WTC11 (cell line): ENCODE data around the gene TM9SF3. TPM values are rescaled to one million over a fixed set of nuclear protein-coding genes. Genes with fewer than 3 reads are reported as not detected.

Experiments
- ATAC-seq: fragments of 200-7000 bp; cut with Tn5 transposase; 2 replicates; pipeline ENCODE4 v1.10.0; 2021; ENCODE audit warnings: mild to moderate bottlenecking, moderate library complexity
- CTCF ChIA-PET: fragments of 300-600 bp; sonication (Branson Sonifier 250); formaldehyde crosslinking; loops from one replicate; lab custom pipeline; 2021; ENCODE audit warnings: antibody characterized with exemption; lab: Charles Lee
- POLR2A ChIA-PET: fragments of 350-600 bp; sonication (Branson Sonifier 250); formaldehyde crosslinking; loops from one replicate; lab custom pipeline; 2021; ENCODE audit warnings: antibody characterized with exemption; lab: Charles Lee
- DNase-seq: peaks from one replicate; pipeline ENCODE4 v3.0.0; 2021; ENCODE audit warnings: low spot score
- H3K27ac Mint-ChIP-seq: 2 replicates; pipeline ENCODE4 v1.8.0; 2021; ENCODE audit warnings: mixed read lengths
- H3K27me3 Mint-ChIP-seq: 2 replicates; pipeline ENCODE4 v1.8.0; 2021; ENCODE audit warnings: low read depth, mild to moderate bottlenecking, moderate library complexity, mixed read lengths
- H3K36me3 Mint-ChIP-seq: 2 replicates; pipeline ENCODE4 v1.8.0; 2021; ENCODE audit warnings: mixed read lengths
- H3K4me1 Mint-ChIP-seq: 2 replicates; pipeline ENCODE4 v1.8.0; 2022; ENCODE audit warnings: mixed read lengths
- H3K4me3 Mint-ChIP-seq: 2 replicates; pipeline ENCODE4 v1.8.0; 2021; ENCODE audit warnings: mild to moderate bottlenecking, moderate library complexity, mixed read lengths
- H3K9me3 Mint-ChIP-seq: 2 replicates; pipeline ENCODE4 v1.8.0; 2021; ENCODE audit warnings: mixed read lengths
- ATF6 ChIP-seq: sonication (generic); formaldehyde crosslinking; IDR thresholded peaks from 2 replicates; pipeline ENCODE4 v1.8.1; 2023; ENCODE audit warnings: mild to moderate bottlenecking, missing genetic modification reagents
- CBFB ChIP-seq: sonication (generic); formaldehyde crosslinking; IDR thresholded peaks from 2 replicates; pipeline ENCODE4 v1.8.1; 2022; ENCODE audit warnings: mild to moderate bottlenecking, low read depth, missing genetic modification reagents
- FOXJ3 ChIP-seq: sonication (generic); formaldehyde crosslinking; IDR thresholded peaks from 2 replicates; pipeline ENCODE4 v1.9.0; 2021; ENCODE audit warnings: missing genetic modification reagents, mild to moderate bottlenecking, borderline replicate concordance
- FOXK1 ChIP-seq: sonication (generic); formaldehyde crosslinking; IDR thresholded peaks from 2 replicates; pipeline ENCODE4 v1.8.0; 2022; ENCODE audit warnings: mild to moderate bottlenecking, moderate library complexity, missing genetic modification reagents
- HMGXB4 ChIP-seq: sonication (generic); formaldehyde crosslinking; IDR thresholded peaks from 2 replicates; pipeline ENCODE4 v1.8.1; 2023; ENCODE audit warnings: mild to moderate bottlenecking, moderate library complexity, missing genetic modification reagents
- JAZF1 ChIP-seq: fragments of 250-450 bp; sonication (Bioruptor Pico); IDR thresholded peaks from 2 replicates; pipeline ENCODE4 v1.9.0; 2021; ENCODE audit warnings: moderate library complexity, mild to moderate bottlenecking, inconsistent platforms
- NFATC4 ChIP-seq: fragments of 250-450 bp; sonication (Bioruptor Pico); IDR thresholded peaks from 2 replicates; pipeline ENCODE4 v1.9.0; 2021; ENCODE audit warnings: mild to moderate bottlenecking
- NR1H2 ChIP-seq: sonication (generic); formaldehyde crosslinking; IDR thresholded peaks from 2 replicates; pipeline ENCODE4 v1.9.0; 2021; ENCODE audit warnings: mild to moderate bottlenecking, moderate library complexity, missing genetic modification reagents
- NR2C2 ChIP-seq: sonication (generic); formaldehyde crosslinking; IDR thresholded peaks from 2 replicates; pipeline ENCODE4 v1.8.0; 2022; ENCODE audit warnings: mild to moderate bottlenecking, missing genetic modification reagents
- TEAD4 ChIP-seq: sonication (generic); formaldehyde crosslinking; IDR thresholded peaks from 2 replicates; pipeline ENCODE4 v1.8.0; 2022; ENCODE audit warnings: mild to moderate bottlenecking, missing genetic modification reagents
- TP53 ChIP-seq: sonication (generic); formaldehyde crosslinking; IDR thresholded peaks from 2 replicates; pipeline ENCODE4 v1.8.1; 2023; ENCODE audit warnings: mild to moderate bottlenecking, missing genetic modification reagents
- ZBTB21 ChIP-seq: sonication (generic); formaldehyde crosslinking; IDR thresholded peaks from 2 replicates; pipeline ENCODE4 v1.8.1; 2023; ENCODE audit warnings: mild to moderate bottlenecking, missing genetic modification reagents, borderline replicate concordance
- ZNF396 ChIP-seq: fragments of 250-450 bp; sonication (Bioruptor Pico); IDR thresholded peaks from 2 replicates; pipeline ENCODE4 v1.8.0; 2021; ENCODE audit warnings: mild to moderate bottlenecking, moderate library complexity, borderline replicate concordance
- ZSCAN18 ChIP-seq: fragments of 250-450 bp; sonication (Bioruptor Pico); IDR thresholded peaks from 2 replicates; pipeline ENCODE4 v2.1.2; 2022; ENCODE audit warnings: mild to moderate bottlenecking, moderate library complexity
- total RNA-seq: library from RNA; stranded (reverse); gene quantifications from 3 replicates; pipeline ENCODE4 v1.2.3, GENCODE V29; 2021
- TF ChIP-seq, protein P1 (sequence below): sonication (generic); formaldehyde crosslinking; IDR thresholded peaks from 2 replicates; pipeline ENCODE4 v1.8.1; 2022; ENCODE audit warnings: low read depth, missing genetic modification reagents, borderline replicate concordance
- TF ChIP-seq, protein P2 (sequence below): sonication (generic); formaldehyde crosslinking; IDR thresholded peaks from 2 replicates; pipeline ENCODE4 v1.8.1; 2023; ENCODE audit warnings: mild to moderate bottlenecking, missing genetic modification reagents, moderate library complexity
- TF ChIP-seq, protein P3 (sequence below): fragments of 250-450 bp; sonication (Bioruptor Pico); IDR thresholded peaks from 2 replicates; pipeline ENCODE4 v1.9.0; 2021; ENCODE audit warnings: moderate library complexity, mild to moderate bottlenecking, inconsistent platforms, borderline replicate concordance
- TF ChIP-seq, protein P4 (sequence below): fragments of 250-450 bp; sonication (Bioruptor Pico); conservative IDR thresholded peaks from 2 replicates; pipeline ENCODE4 v1.9.0; 2021; ENCODE audit warnings: mild to moderate bottlenecking

TM9SF3 gene
- total RNA-seq, 1 experiment from 2014 or later: 116 TPM

GRCh38 chr10:96636551-96636950, 49.7 kb upstream of the TM9SF3 start:
- ChIA-PET CTCF (interaction anchor here (0.6 kb wide), 1 partner anchor 200 kb away, joined by 4 read pairs; no protein-coding TSS in a partner anchor), POLR2A (no interaction called here)
- no peak for ATAC-seq
- Mint-ChIP-seq H3K27ac (no peak overlapping the region), H3K9me3 (no peaks in the 10 kb centered on the region), H3K27me3 (no peaks in the 10 kb centered on the region), H3K36me3 (no peaks in the 10 kb centered on the region), H3K4me1 (no peaks in the 10 kb centered on the region), H3K4me3 (no peak overlapping the region)
- no peak for DNase-seq
- TF ChIP-seq JAZF1 (CRISPR knock-in tag) (no peak), NR1H2 (no peak), TP53 (no peak), HMGXB4 (CRISPR knock-in tag) (no peak), CBFB (CRISPR knock-in tag) (no peak), FOXK1 (CRISPR knock-in tag) (no peak), NFATC4 (CRISPR knock-in tag) (no peak), FOXJ3 (no peak), TEAD4 (CRISPR knock-in tag) (no peak), ZNF396 (CRISPR knock-in tag) (no peak), ATF6 (CRISPR knock-in tag) (no peak), ZBTB21 (CRISPR knock-in tag) (no peak), ZSCAN18 (no peak), NR2C2 (CRISPR knock-in tag) (no peak)
- TF ChIP-seq, protein P1, sequence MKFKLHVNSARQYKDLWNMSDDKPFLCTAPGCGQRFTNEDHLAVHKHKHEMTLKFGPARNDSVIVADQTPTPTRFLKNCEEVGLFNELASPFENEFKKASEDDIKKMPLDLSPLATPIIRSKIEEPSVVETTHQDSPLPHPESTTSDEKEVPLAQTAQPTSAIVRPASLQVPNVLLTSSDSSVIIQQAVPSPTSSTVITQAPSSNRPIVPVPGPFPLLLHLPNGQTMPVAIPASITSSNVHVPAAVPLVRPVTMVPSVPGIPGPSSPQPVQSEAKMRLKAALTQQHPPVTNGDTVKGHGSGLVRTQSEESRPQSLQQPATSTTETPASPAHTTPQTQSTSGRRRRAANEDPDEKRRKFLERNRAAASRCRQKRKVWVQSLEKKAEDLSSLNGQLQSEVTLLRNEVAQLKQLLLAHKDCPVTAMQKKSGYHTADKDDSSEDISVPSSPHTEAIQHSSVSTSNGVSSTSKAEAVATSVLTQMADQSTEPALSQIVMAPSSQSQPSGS (CRISPR knock-in tag): no peak
- TF ChIP-seq, protein P2, sequence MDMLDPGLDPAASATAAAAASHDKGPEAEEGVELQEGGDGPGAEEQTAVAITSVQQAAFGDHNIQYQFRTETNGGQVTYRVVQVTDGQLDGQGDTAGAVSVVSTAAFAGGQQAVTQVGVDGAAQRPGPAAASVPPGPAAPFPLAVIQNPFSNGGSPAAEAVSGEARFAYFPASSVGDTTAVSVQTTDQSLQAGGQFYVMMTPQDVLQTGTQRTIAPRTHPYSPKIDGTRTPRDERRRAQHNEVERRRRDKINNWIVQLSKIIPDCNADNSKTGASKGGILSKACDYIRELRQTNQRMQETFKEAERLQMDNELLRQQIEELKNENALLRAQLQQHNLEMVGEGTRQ: no peak
- TF ChIP-seq, protein P3, sequence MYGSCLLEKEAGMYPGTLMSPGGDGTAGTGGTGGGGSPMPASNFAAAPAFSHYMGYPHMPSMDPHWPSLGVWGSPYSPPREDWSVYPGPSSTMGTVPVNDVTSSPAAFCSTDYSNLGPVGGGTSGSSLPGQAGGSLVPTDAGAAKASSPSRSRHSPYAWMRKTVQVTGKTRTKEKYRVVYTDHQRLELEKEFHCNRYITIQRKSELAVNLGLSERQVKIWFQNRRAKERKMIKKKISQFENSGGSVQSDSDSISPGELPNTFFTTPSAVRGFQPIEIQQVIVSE (CRISPR knock-in tag): no peak
- TF ChIP-seq, protein P4, sequence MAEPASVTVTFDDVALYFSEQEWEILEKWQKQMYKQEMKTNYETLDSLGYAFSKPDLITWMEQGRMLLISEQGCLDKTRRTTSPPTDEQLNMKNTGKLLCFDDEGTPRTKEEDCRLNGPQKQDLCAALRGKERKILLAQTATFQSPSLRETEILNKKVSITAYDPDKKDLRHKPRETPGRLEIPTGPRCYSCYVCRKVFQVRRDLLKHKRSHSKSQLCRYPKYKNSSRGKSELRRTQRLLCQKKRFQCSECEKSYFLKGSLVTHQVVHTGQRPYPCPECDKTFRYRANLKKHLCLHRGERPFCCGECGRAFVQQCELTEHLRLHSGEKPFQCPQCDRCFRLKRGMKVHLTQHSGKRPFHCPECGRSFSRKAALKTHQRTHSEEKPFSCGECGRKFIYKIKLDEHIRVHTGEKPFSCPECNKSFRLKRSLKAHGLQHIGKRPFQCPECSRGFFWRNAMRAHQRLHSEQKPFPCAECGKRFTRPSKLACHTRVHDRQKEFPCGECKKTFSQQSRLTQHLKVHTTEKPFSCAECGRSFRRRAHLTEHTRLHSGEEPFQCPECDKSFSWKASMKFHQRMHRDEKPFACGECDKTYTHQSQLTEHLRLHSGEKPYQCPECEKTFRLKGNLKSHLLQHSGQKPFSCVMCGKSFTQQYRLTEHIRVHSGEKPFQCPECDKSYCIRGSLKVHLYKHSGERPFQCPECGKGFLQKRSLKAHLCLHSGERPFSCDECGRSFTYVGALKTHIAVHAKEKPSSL (CRISPR knock-in tag): no peak
